Osteocyte (in vitro differentiated cells): Measurements from ENCODE around the gene LINC01488. TPM values are rescaled to one million over a fixed set of nuclear protein-coding genes. Genes with fewer than 3 reads are reported as not detected.

ENCODE experiments used
- DNase-seq: peaks from one replicate; pipeline ENCODE4 v3.0.0; 2021; ENCODE audit warnings: mixed read lengths; ENCODE audit not compliant: unreplicated experiment; ENCODE audit errors: extremely low spot score
- H3K27ac Mint-ChIP-seq: one replicate; pipeline ENCODE4 v1.8.0; 2021; ENCODE audit warnings: mild to moderate bottlenecking, mixed read lengths; ENCODE audit not compliant: unreplicated experiment
- H3K27me3 Mint-ChIP-seq: one replicate; pipeline ENCODE4 v1.8.0; 2021; ENCODE audit warnings: mixed read lengths; ENCODE audit not compliant: unreplicated experiment
- H3K36me3 Mint-ChIP-seq: one replicate; pipeline ENCODE4 v1.8.0; 2021; ENCODE audit warnings: mixed read lengths; ENCODE audit not compliant: unreplicated experiment
- H3K4me1 Mint-ChIP-seq: one replicate; pipeline ENCODE4 v1.8.0; 2021; ENCODE audit warnings: mixed read lengths; ENCODE audit not compliant: unreplicated experiment
- H3K4me3 Mint-ChIP-seq: one replicate; pipeline ENCODE4 v1.8.0; 2021; ENCODE audit warnings: mild to moderate bottlenecking, moderate library complexity, mixed read lengths; ENCODE audit not compliant: unreplicated experiment
- H3K9me3 Mint-ChIP-seq: one replicate; pipeline ENCODE4 v1.8.0; 2021; ENCODE audit warnings: mixed read lengths; ENCODE audit not compliant: unreplicated experiment
- total RNA-seq: library from RNA; stranded (reverse); gene quantifications from 2 replicates; pipeline ENCODE4 v1.2.1, GENCODE V29; 2021
- TF ChIP-seq, protein P1 (sequence below): fragments of 200-600 bp; sonication (generic); IDR thresholded peaks from 2 replicates; pipeline ENCODE4 v1.5.0; 2021; ENCODE audit warnings: antibody characterized with exemption, mild to moderate bottlenecking, moderate library complexity

The LINC01488 gene
- total RNA-seq, 1 donor from 2014 or later, result not detected

DNA sequence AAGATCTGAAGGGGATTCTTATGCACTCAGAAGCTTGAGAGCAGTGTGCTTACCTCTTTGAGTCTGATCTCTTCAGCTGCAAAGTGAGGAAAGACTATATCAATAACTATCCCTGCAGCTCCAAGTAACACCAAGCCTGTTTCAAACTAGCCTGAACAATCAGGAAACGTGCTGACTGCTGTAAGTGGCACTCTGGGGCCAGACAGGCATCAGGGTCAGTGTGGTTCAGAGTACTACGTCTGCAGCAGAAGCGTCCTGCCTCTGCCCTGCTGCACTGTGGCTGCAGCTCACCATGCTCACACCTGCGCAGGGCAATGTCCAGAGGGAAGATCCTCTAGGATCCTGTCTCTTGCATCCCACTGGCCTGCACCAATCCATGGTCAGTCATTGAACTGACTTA, 25.5 kb upstream of the LINC01488 start:
- peaks cover 6% of the 10 kb centered on the region for H3K36me3 Mint-ChIP-seq
- peaks cover 29% of the 10 kb centered on the region for H3K9me3 Mint-ChIP-seq
- no peaks in the 10 kb centered on the region for H3K4me1 Mint-ChIP-seq
- TF ChIP-seq, protein P1, sequence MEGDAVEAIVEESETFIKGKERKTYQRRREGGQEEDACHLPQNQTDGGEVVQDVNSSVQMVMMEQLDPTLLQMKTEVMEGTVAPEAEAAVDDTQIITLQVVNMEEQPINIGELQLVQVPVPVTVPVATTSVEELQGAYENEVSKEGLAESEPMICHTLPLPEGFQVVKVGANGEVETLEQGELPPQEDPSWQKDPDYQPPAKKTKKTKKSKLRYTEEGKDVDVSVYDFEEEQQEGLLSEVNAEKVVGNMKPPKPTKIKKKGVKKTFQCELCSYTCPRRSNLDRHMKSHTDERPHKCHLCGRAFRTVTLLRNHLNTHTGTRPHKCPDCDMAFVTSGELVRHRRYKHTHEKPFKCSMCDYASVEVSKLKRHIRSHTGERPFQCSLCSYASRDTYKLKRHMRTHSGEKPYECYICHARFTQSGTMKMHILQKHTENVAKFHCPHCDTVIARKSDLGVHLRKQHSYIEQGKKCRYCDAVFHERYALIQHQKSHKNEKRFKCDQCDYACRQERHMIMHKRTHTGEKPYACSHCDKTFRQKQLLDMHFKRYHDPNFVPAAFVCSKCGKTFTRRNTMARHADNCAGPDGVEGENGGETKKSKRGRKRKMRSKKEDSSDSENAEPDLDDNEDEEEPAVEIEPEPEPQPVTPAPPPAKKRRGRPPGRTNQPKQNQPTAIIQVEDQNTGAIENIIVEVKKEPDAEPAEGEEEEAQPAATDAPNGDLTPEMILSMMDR, result no peak
- no peak overlapping the region for H3K4me3 Mint-ChIP-seq
- no peaks in the 10 kb centered on the region for H3K27me3 Mint-ChIP-seq
- no peak overlapping the region for H3K27ac Mint-ChIP-seq
- no peak for DNase-seq

DNA sequence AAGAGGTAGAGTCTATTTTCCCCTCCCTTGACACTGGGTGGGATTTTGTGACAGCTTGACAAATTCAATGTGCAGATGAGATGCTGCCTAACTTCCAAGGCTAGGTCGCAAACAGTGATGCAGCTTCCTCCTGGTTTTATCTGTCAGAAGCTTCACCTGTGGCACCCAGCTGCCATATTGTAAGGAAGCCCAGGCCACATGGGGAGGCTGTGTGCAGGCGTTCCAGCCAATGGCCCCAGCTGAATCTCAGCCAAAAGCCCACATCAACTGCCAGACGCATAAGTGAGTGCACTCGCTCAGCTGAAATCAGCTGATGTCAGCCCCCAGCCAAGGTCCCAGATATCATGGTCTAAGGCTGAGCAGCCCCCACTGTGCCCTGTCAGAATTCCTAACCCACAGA, 24.8 kb upstream of the LINC01488 start:
- H3K36me3 Mint-ChIP-seq, result peaks cover 6% of the 10 kb centered on the region
- H3K27me3 Mint-ChIP-seq, result no peaks in the 10 kb centered on the region
- H3K4me1 Mint-ChIP-seq, result no peaks in the 10 kb centered on the region
- no peak for DNase-seq
- H3K9me3 Mint-ChIP-seq, result peaks cover 33% of the 10 kb centered on the region
- TF ChIP-seq, protein P1, result no peak
- H3K4me3 Mint-ChIP-seq, result no peak overlapping the region
- no peak overlapping the region for H3K27ac Mint-ChIP-seq

DNA sequence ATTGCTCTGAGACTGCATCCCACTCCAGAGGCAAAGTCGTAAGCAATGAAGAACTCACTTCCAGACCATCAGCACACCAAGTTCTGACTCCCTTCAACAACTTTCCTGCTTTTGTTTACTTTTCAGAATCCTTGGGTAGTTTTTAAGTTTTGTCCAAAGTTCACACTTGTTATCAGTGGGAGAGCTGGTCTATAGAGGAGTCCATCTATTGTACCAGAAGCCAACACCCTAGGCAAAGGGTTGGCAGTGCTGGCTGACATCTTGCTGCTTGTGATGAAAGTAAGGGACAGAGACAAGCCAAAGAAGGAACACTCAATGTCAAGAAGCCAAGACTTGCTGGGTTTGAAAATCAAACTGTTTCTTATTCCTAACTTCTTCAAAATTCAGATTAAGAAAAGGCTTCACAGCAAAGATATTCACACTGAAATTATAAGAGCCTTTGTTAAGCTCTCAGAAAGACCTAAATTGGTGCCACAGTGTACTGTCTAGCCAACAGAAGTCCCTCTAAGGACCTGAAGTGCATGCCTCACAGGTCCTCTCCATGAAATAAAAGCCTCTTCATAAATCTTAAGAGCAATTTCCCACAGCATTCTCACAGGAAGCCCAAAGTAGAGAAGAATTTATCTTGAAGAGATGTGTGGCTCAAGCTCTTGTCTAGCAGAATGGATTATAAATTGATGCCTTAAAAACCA, 21.5 kb upstream of the LINC01488 start:
- H3K27me3 Mint-ChIP-seq, result no peaks in the 10 kb centered on the region
- H3K36me3 Mint-ChIP-seq, result peaks cover 6% of the 10 kb centered on the region
- DNase-seq, result no peak
- TF ChIP-seq, protein P1, result no peak
- no peak overlapping the region for H3K27ac Mint-ChIP-seq
- H3K9me3 Mint-ChIP-seq, result peaks cover 33% of the 10 kb centered on the region
- H3K4me3 Mint-ChIP-seq, result no peak overlapping the region
- peaks cover 8% of the 10 kb centered on the region for H3K4me1 Mint-ChIP-seq

DNA sequence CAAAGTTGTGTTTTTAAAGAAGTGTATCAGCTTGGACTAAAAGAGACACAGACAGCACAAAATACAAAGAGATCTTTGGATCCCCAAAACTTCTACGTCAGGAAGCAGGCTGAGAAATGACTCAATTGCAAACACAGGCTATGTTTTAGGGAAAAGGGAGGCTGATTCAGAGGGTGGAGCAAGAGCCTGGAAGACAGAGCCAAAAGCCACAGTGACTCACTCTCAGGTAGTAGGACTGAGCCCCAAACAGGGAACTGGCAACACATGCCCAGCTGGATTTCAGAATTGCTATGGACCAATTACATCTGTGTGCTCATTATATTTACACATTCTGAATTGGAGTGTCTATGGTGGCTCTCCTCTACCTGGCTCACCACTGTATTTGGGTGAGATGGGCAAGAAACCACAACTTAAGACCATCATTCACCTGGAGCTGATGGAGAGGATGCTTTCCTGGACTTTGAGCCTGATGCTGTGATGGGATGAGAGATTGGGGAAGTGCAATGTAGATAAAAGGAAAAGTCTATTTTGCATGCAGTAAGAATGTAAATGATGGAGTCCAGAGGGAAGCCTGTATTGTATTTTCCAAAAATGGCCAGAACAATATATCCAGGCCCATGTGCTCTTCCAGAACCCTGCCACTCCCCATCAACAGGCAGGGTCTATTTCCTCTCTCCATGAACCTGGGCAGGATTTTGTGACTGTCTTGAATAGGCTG, 20.8 kb upstream of the LINC01488 start:
- peaks cover 33% of the 10 kb centered on the region for H3K9me3 Mint-ChIP-seq
- peaks cover 8% of the 10 kb centered on the region for H3K4me1 Mint-ChIP-seq
- TF ChIP-seq, protein P1, result no peak
- no peak overlapping the region for H3K4me3 Mint-ChIP-seq
- H3K36me3 Mint-ChIP-seq, result peaks cover 6% of the 10 kb centered on the region
- no peak overlapping the region for H3K27ac Mint-ChIP-seq
- no peaks in the 10 kb centered on the region for H3K27me3 Mint-ChIP-seq
- DNase-seq, result no peak

DNA sequence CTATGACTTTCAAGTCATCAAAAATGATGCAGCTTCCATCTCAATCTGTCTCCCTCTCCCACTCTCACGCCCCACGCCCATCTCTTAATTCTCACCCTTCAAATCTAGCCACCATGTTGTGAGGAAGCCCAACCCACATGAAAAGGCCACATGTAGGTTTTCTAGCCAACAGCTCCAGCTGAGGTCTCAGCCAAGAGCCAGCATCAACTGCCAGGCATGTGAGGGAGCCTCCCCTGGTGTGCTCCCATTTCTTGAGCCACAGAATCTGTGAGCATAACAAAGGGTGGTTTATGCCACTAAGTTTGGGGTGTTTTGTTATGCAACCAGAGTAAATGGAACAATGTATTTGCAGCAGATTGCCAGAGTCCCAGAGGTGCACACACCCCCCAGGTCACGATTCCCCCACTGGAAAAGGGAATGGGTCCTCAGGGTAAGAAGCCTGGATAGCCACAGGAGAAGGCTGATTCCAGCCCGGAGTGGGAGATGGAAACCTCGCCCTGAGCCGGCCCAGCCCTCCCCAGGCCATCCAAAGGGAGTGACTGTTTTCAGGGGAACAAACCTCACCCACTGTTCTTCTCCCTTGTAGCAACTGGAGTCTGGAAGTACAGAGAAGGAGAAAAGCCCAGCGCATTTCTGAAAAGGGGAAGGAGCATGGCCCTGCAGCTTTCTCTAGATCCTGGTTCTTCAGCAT, 20.0 kb upstream of the LINC01488 start:
- H3K4me1 Mint-ChIP-seq, result peaks cover 8% of the 10 kb centered on the region
- no peaks in the 10 kb centered on the region for H3K27me3 Mint-ChIP-seq
- peaks cover 6% of the 10 kb centered on the region for H3K36me3 Mint-ChIP-seq
- TF ChIP-seq, protein P1, result no peak
- H3K27ac Mint-ChIP-seq, result no peak overlapping the region
- H3K9me3 Mint-ChIP-seq, result peaks cover 31% of the 10 kb centered on the region
- no peak overlapping the region for H3K4me3 Mint-ChIP-seq
- DNase-seq, result no peak
